ENCODE data around the gene RAVER1.
"Not testable (repeated sequence)": the region's sequence is repeated elsewhere in the genome, so short reads cannot be mapped to it uniquely, and the experiment has no call there.

Gene RAVER1

GRCh38 chr19:10289836-10290356 is 43.4 kb downstream of the RAVER1 start, which contains the start of gene ICAM5:
Gene ICAM5 (plus strand): TSS chr19:10289952. CDS start chr19:10290044, 92 bp downstream.
- no peak for DNase-seq

- peak in 1 of 2 experiments; percentile 13 for DNase-seq
Observed at GRCh38 chr19:10289167-10289835, 44.0 kb downstream of the RAVER1 start.

- peak; percentile 25 to 26 for DNase-seq
Observed at GRCh38 chr19:10288662-10289166, 44.6 kb downstream of the RAVER1 start.

GRCh38 chr19:10286803-10287737 is 46.3 kb downstream of the RAVER1 start, which contains the start of gene ICAM4:
Gene ICAM4 (plus strand): TSS chr19:10286955. CDS start chr19:10287013, 58 bp downstream.
- peak; percentile 71 to 73 for DNase-seq

GRCh38 chr19:10285393-10285792 is 47.9 kb downstream of the RAVER1 start:
- no peak for DNase-seq

- DNase-seq = no peak
Observed at GRCh38 chr19:10284960-10285278, 48.4 kb downstream of the RAVER1 start.

- no peak for DNase-seq
Observed at GRCh38 chr19:10284065-10284959, 49.0 kb downstream of the RAVER1 start.

- no peak for DNase-seq
Observed at GRCh38 chr19:10283301-10284064, 49.8 kb downstream of the RAVER1 start.

GRCh38 chr19:10282043-10282442 is 51.3 kb downstream of the RAVER1 start:
- not testable (repeated sequence) for DNase-seq

GRCh38 chr19:10279737-10280442 is 53.4 kb downstream of the RAVER1 start:
- DNase-seq = peak in 1 of 2 experiments; percentile 23

- no peak for DNase-seq
Observed at GRCh38 chr19:10278935-10279334, 54.4 kb downstream of the RAVER1 start.

GRCh38 chr19:10277795-10278589 is 55.3 kb downstream of the RAVER1 start:
- DNase-seq = no peak

GRCh38 chr19:10274589-10274988 is 58.7 kb downstream of the RAVER1 start:
- DNase-seq = no peak

GRCh38 chr19:10271543-10272086 is 61.7 kb downstream of the RAVER1 start:
- DNase-seq = no peak

- DNase-seq = peak; percentile 84
Observed at GRCh38 chr19:10270616-10271394, 62.5 kb downstream of the RAVER1 start, which contains the start of gene ICAM1. Gene ICAM1 (plus strand): TSS chr19:10271120. CDS start chr19:10271160, 40 bp downstream.

GRCh38 chr19:10270180-10270615 is 63.1 kb downstream of the RAVER1 start:
- DNase-seq = peak; percentile 89 to 92

GRCh38 chr19:10269333-10270179 is 63.8 kb downstream of the RAVER1 start:
- DNase-seq = peak; percentile 42 to 79

- no peak for DNase-seq
Observed at GRCh38 chr19:10268071-10268470, 65.3 kb downstream of the RAVER1 start.

All from AML-193 (cell line).